H9 (cell line): Measurements from ENCODE around the gene GP1BA. TPM values are rescaled to one million over a fixed set of nuclear protein-coding genes. Genes with fewer than 3 reads are reported as not detected.

Experiments used
- DNase-seq: peaks from one replicate; pipeline ENCODE4 v3.0.0-alpha.2; 2017
- H2AFZ ChIP-seq: one replicate; pipeline ENCODE4 v1.6.1; 2013; ENCODE audit warnings: mild to moderate bottlenecking, low read length, control low read depth, moderate library complexity
- H2AK5ac ChIP-seq: 2 replicates; pipeline ENCODE4 v1.6.1; 2013; ENCODE audit warnings: low read length, control low read depth, mixed read lengths; ENCODE audit not compliant: insufficient read length
- H2BK120ac ChIP-seq: one replicate; pipeline ENCODE4 v1.6.1; 2013; ENCODE audit warnings: low read depth, mild to moderate bottlenecking, low read length, control low read depth, inconsistent platforms; ENCODE audit not compliant: poor library complexity, severe bottlenecking
- H2BK12ac ChIP-seq: 2 replicates; pipeline ENCODE4 v1.6.1; 2013; ENCODE audit warnings: low read length, control low read depth, mixed read lengths, low read depth; ENCODE audit not compliant: insufficient read length
- H2BK15ac ChIP-seq: 2 replicates; pipeline ENCODE4 v1.6.1; 2013; ENCODE audit warnings: low read depth, low read length, control low read depth
- H2BK20ac ChIP-seq: one replicate; pipeline ENCODE4 v1.6.1; 2013; ENCODE audit warnings: low read depth, mild to moderate bottlenecking, low read length, control low read depth, inconsistent platforms; ENCODE audit not compliant: poor library complexity, severe bottlenecking
- H2BK5ac ChIP-seq: 2 replicates; pipeline ENCODE4 v1.6.1; 2013; ENCODE audit warnings: low read length, control low read depth, mixed read lengths; ENCODE audit not compliant: insufficient read length
- H3K14ac ChIP-seq: 2 replicates; pipeline ENCODE4 v1.6.1; 2013; ENCODE audit warnings: low read length, control low read depth; ENCODE audit not compliant: insufficient read depth
- H3K18ac ChIP-seq: 2 replicates; pipeline ENCODE4 v1.6.1; 2013; ENCODE audit warnings: low read depth, mild to moderate bottlenecking, mixed read lengths, low read length, control low read depth; ENCODE audit not compliant: insufficient read length
- H3K23ac ChIP-seq: 2 replicates; pipeline ENCODE4 v1.6.1; 2013; ENCODE audit warnings: low read length, control low read depth, mixed read lengths, low read depth; ENCODE audit not compliant: insufficient read length
- H3K23me2 ChIP-seq: 2 replicates; pipeline ENCODE4 v1.6.1; 2013; ENCODE audit warnings: low read depth, mild to moderate bottlenecking, mixed read lengths, low read length, control low read depth; ENCODE audit not compliant: insufficient read length, poor library complexity, severe bottlenecking
- H3K27ac ChIP-seq: 2 replicates; pipeline ENCODE4 v1.5.1; 2013; ENCODE audit warnings: low read length, control low read depth, mixed read lengths, low read depth; ENCODE audit not compliant: insufficient read length
- H3K27me3 ChIP-seq: 2 replicates; pipeline ENCODE4 v1.6.1; 2013; ENCODE audit warnings: low read length, control low read depth, inconsistent platforms; ENCODE audit not compliant: insufficient read depth
- H3K4ac ChIP-seq: 2 replicates; pipeline ENCODE4 v1.6.1; 2013; ENCODE audit warnings: low read depth, mild to moderate bottlenecking, control low read depth, inconsistent platforms, low read length, moderate library complexity
- H3K4me1 ChIP-seq: 2 replicates; pipeline ENCODE4 v1.6.1; 2013; ENCODE audit warnings: low read length, control low read depth, inconsistent platforms; ENCODE audit not compliant: insufficient read depth
- H3K4me2 ChIP-seq: 2 replicates; pipeline ENCODE4 v1.6.1; 2013; ENCODE audit warnings: low read length, control low read depth, mixed read lengths; ENCODE audit not compliant: insufficient read length, insufficient read depth
- H3K56ac ChIP-seq: 2 replicates; pipeline ENCODE4 v1.6.1; 2013; ENCODE audit warnings: low read depth, mild to moderate bottlenecking, mixed read lengths, low read length, control low read depth; ENCODE audit not compliant: insufficient read length
- H3K79me1 ChIP-seq: 2 replicates; pipeline ENCODE4 v1.6.1; 2013; ENCODE audit warnings: low read depth, mild to moderate bottlenecking, moderate library complexity, low read length, control low read depth, inconsistent platforms; ENCODE audit not compliant: insufficient read depth, poor library complexity, severe bottlenecking
- H3K79me2 ChIP-seq: 2 replicates; pipeline ENCODE4 v1.6.1; 2013; ENCODE audit warnings: low read length, control low read depth, inconsistent platforms; ENCODE audit not compliant: insufficient read depth
- H3K9ac ChIP-seq: 2 replicates; pipeline ENCODE4 v1.6.1; 2013; ENCODE audit warnings: low read length, control low read depth, mixed read lengths; ENCODE audit not compliant: insufficient read length; ENCODE audit errors: extremely low read depth
- H3K9me3 ChIP-seq: one replicate; pipeline ENCODE4 v1.6.1; 2013; ENCODE audit warnings: low read depth, low read length, inconsistent platforms; ENCODE audit not compliant: control insufficient read depth
- H3T11ph ChIP-seq: one replicate; pipeline ENCODE4 v1.6.1; 2013; ENCODE audit warnings: mild to moderate bottlenecking, low read length, control low read depth, inconsistent platforms
- H4K20me1 ChIP-seq: one replicate; pipeline ENCODE4 v1.6.1; 2013; ENCODE audit not compliant: control insufficient read depth, insufficient read length, insufficient read depth
- H4K5ac ChIP-seq: 2 replicates; pipeline ENCODE4 v1.6.1; 2013; ENCODE audit warnings: low read depth, mild to moderate bottlenecking, mixed read lengths, low read length, control low read depth; ENCODE audit not compliant: insufficient read length
- H4K8ac ChIP-seq: replicated peaks from 2 replicates; pipeline ENCODE4 v1.6.1; 2013; ENCODE audit warnings: low read length, control low read depth, mixed read lengths, low read depth; ENCODE audit not compliant: insufficient read length
- H4K91ac ChIP-seq: 2 replicates; pipeline ENCODE4 v1.6.1; 2013; ENCODE audit warnings: low read depth, mild to moderate bottlenecking, moderate library complexity, mixed read lengths, low read length, control low read depth; ENCODE audit not compliant: insufficient read length
- H3K27ac Mint-ChIP-seq, 3 experiments: 2 replicates in 2 of 3; 3 replicates in 1 of 3; pipeline ENCODE4 v1.8.0; 2020 to 2021; ENCODE audit warnings: mixed read lengths in 3 of 3, mild to moderate bottlenecking in 1 of 3, moderate library complexity in 1 of 3
- H3K27me3 Mint-ChIP-seq: 2 replicates; pipeline ENCODE4 v1.8.0; 2021; ENCODE audit warnings: low read depth, mild to moderate bottlenecking, moderate library complexity, mixed read lengths
- H3K36me3 Mint-ChIP-seq, 3 experiments: 2 replicates in 2 of 3; 3 replicates in 1 of 3; pipeline ENCODE4 v1.8.0; 2020 to 2021; ENCODE audit warnings: low read depth in 3 of 3, mixed read lengths in 3 of 3; ENCODE audit not compliant: insufficient read depth in 1 of 3
- H3K4me1 Mint-ChIP-seq, 2 experiments: 2 replicates each; pipeline ENCODE4 v1.8.0; 2020; ENCODE audit warnings: mixed read lengths in 2 of 2
- H3K4me3 Mint-ChIP-seq, 2 experiments: 2 replicates in 1 of 2; 3 replicates in 1 of 2; pipeline ENCODE4 v1.8.0; 2020 to 2021; ENCODE audit warnings: mild to moderate bottlenecking in 2 of 2, mixed read lengths in 2 of 2, moderate library complexity in 1 of 2
- H3K9me3 Mint-ChIP-seq, 2 experiments: 2 replicates in 1 of 2; 3 replicates in 1 of 2; pipeline ENCODE4 v1.8.0; 2020; ENCODE audit warnings: mild to moderate bottlenecking in 2 of 2, mixed read lengths in 2 of 2, moderate library complexity in 1 of 2
- CTCF ChIP-seq: fragments of 200-600 bp; sonication (generic); conservative IDR thresholded peaks from 3 replicates; pipeline ENCODE4 v1.8.0; 2021; ENCODE audit warnings: antibody characterized with exemption, mild to moderate bottlenecking
- WGBS: extraction: QIAGEN DNeasy Blood & Tissue Kit; methylation state at CpG from one replicate; pipeline ENCODE4 v1.1.7; 2013; ENCODE audit warnings: missing lambda C conversion rate, low lambda C conversion rate, mixed read lengths; ENCODE audit not compliant: insufficient read length; ENCODE audit errors: extremely low coverage; 5-methylcytosine and 5-hydroxymethylcytosine counted together
- total RNA-seq: library from RNA; stranded (reverse); gene quantifications from 2 replicates; pipeline ENCODE4 v1.2.1, GENCODE V29; 2021

The GP1BA gene
- total RNA-seq, 1 experiment from 2014 or later: not detected

- no peaks in the 10 kb centered on the region for H4K20me1 ChIP-seq
- H4K91ac ChIP-seq: no peak overlapping the region
- H4K8ac ChIP-seq: no peak overlapping the region
- no peaks in the 10 kb centered on the region for H3K23me2 ChIP-seq
- H3K18ac ChIP-seq: no peak overlapping the region
- no peak overlapping the region for H3K56ac ChIP-seq
- H2BK15ac ChIP-seq: no peak overlapping the region
- H2BK120ac ChIP-seq: no peak overlapping the region
- H3K9ac ChIP-seq: no peak overlapping the region
- Mint-ChIP-seq H3K27ac (no peak overlapping the region), H3K36me3 (peaks cover 20 to 66% (median 61%) of the 10 kb centered on the region in 3 experiments; a peak in 6 of 7 replicates), H3K27me3 (no peaks in the 10 kb centered on the region), H3K4me1 (peaks cover 0 to 5% of the 10 kb centered on the region in 2 experiments; a peak in 1 of 4 replicates), H3K9me3 (no peaks in the 10 kb centered on the region), H3K4me3 (no peak overlapping the region)
- H3K79me1 ChIP-seq: no peaks in the 10 kb centered on the region
- no peak for DNase-seq
- H2BK12ac ChIP-seq: no peak overlapping the region
- WGBS: no CpG with 5 or more reads among the region's 18 CpGs
- no peak overlapping the region for H3K4me2 ChIP-seq
- H3K23ac ChIP-seq: no peak overlapping the region
- TF ChIP-seq CTCF: no peak
- no peaks in the 10 kb centered on the region for H3K4me1 ChIP-seq
- H3T11ph ChIP-seq: no peak overlapping the region
- no peak overlapping the region for H2AFZ ChIP-seq
- no peak overlapping the region for H4K5ac ChIP-seq
- H3K27me3 ChIP-seq: no peaks in the 10 kb centered on the region
- no peak overlapping the region for H3K27ac ChIP-seq
- no peak overlapping the region for H2AK5ac ChIP-seq
- H3K9me3 ChIP-seq: no peaks in the 10 kb centered on the region
- no peak overlapping the region for H2BK5ac ChIP-seq
- no peak overlapping the region for H2BK20ac ChIP-seq
- no peak overlapping the region for H3K4ac ChIP-seq
- no peaks in the 10 kb centered on the region for H3K79me2 ChIP-seq
- no peak overlapping the region for H3K14ac ChIP-seq
These were observed 44.5 kb upstream of the GP1BA start for GRCh38 chr17:4887581-4887980.
